ENCODE data around the gene MAGI3.

The MAGI3 gene

GRCh38 chr1:113543110-113543509 lies 152.8 kb downstream of the MAGI3 start:
- Histone ChIP-seq H3K9me3 (ENCODE audit: insufficient read depth, low read depth, low read length) (no peaks in the 10 kb centered on the region), H3K4me3 (ENCODE audit: low read length, poor library complexity, severe bottlenecking) (no peak overlapping the region), H3K4me1 (ENCODE audit: insufficient read depth, low read length, poor library complexity, severe bottlenecking) (no peaks in the 10 kb centered on the region), H3K79me2 (ENCODE audit: insufficient read depth, low read length) (no peaks in the 10 kb centered on the region), H4K20me1 (ENCODE audit: insufficient read depth, low read length, poor library complexity, severe bottlenecking) (no peaks in the 10 kb centered on the region), H3K4me2 (ENCODE audit: low read depth, low read length, poor library complexity, severe bottlenecking) (no peak overlapping the region), H2AFZ (ENCODE audit: low read length) (no peak overlapping the region), H3K9ac (ENCODE audit: low read depth, low read length, poor library complexity, severe bottlenecking) (no peak overlapping the region), H3K36me3 (ENCODE audit: insufficient read depth, low read length) (no peaks in the 10 kb centered on the region), H3K9me2 (replicated peaks; ENCODE audit: low read depth, low read length) (no peaks in the 10 kb centered on the region), H3K27me3 (ENCODE audit: insufficient read depth, low read length, poor library complexity, severe bottlenecking) (no peaks in the 10 kb centered on the region), H3F3A (ENCODE audit: low read depth) (no peaks in the 10 kb centered on the region)
- TF ChIP-seq CTCF (conservative IDR thresholded peaks at IDR 0.05; ENCODE audit: low read length) (no peak), EZH2phosphoT487 (IDR thresholded peaks at IDR 0.05; ENCODE audit: borderline replicate concordance) (no peak)

- TF ChIP-seq EZH2phosphoT487 (IDR thresholded peaks at IDR 0.05; ENCODE audit: borderline replicate concordance), result no peak
- no peak for TF ChIP-seq CTCF (conservative IDR thresholded peaks at IDR 0.05; ENCODE audit: low read length)
- Histone ChIP-seq H3K4me2 (ENCODE audit: low read depth, low read length, poor library complexity, severe bottlenecking) (no peak overlapping the region), H3K79me2 (ENCODE audit: insufficient read depth, low read length) (no peaks in the 10 kb centered on the region), H3K36me3 (ENCODE audit: insufficient read depth, low read length) (no peaks in the 10 kb centered on the region), H3K9me2 (replicated peaks; ENCODE audit: low read depth, low read length) (no peaks in the 10 kb centered on the region), H3F3A (ENCODE audit: low read depth) (no peaks in the 10 kb centered on the region), H3K4me1 (ENCODE audit: insufficient read depth, low read length, poor library complexity, severe bottlenecking) (no peaks in the 10 kb centered on the region), H3K27me3 (ENCODE audit: insufficient read depth, low read length, poor library complexity, severe bottlenecking) (no peaks in the 10 kb centered on the region), H2AFZ (ENCODE audit: low read length) (no peak overlapping the region), H3K9me3 (ENCODE audit: insufficient read depth, low read depth, low read length) (no peaks in the 10 kb centered on the region), H3K4me3 (ENCODE audit: low read length, poor library complexity, severe bottlenecking) (no peak overlapping the region), H4K20me1 (ENCODE audit: insufficient read depth, low read length, poor library complexity, severe bottlenecking) (no peaks in the 10 kb centered on the region), H3K9ac (ENCODE audit: low read depth, low read length, poor library complexity, severe bottlenecking) (no peak overlapping the region)
Measured at GRCh38 chr1:113545210-113545609, 154.9 kb downstream of the MAGI3 start.

- TF ChIP-seq EZH2phosphoT487 (IDR thresholded peaks at IDR 0.05; ENCODE audit: borderline replicate concordance) (no peak), CTCF (conservative IDR thresholded peaks at IDR 0.05; ENCODE audit: low read length) (no peak)
- H3K36me3 ChIP-seq (ENCODE audit: insufficient read depth, low read length), result no peaks in the 10 kb centered on the region
- H2AFZ ChIP-seq (ENCODE audit: low read length), result no peak overlapping the region
- H3K9me3 ChIP-seq (ENCODE audit: insufficient read depth, low read depth, low read length), result no peaks in the 10 kb centered on the region
- no peak overlapping the region for H3K4me3 ChIP-seq (ENCODE audit: low read length, poor library complexity, severe bottlenecking)
- no peaks in the 10 kb centered on the region for H4K20me1 ChIP-seq (ENCODE audit: insufficient read depth, low read length, poor library complexity, severe bottlenecking)
- no peak overlapping the region for H3K4me2 ChIP-seq (ENCODE audit: low read depth, low read length, poor library complexity, severe bottlenecking)
- H3K79me2 ChIP-seq (ENCODE audit: insufficient read depth, low read length), result no peaks in the 10 kb centered on the region
- H3K27me3 ChIP-seq (ENCODE audit: insufficient read depth, low read length, poor library complexity, severe bottlenecking), result no peaks in the 10 kb centered on the region
- H3K4me1 ChIP-seq (ENCODE audit: insufficient read depth, low read length, poor library complexity, severe bottlenecking), result no peaks in the 10 kb centered on the region
- H3K9ac ChIP-seq (ENCODE audit: low read depth, low read length, poor library complexity, severe bottlenecking), result no peak overlapping the region
- no peaks in the 10 kb centered on the region for H3K9me2 ChIP-seq (replicated peaks; ENCODE audit: low read depth, low read length)
- H3F3A ChIP-seq (ENCODE audit: low read depth), result no peaks in the 10 kb centered on the region
Measured at GRCh38 chr1:113545626-113546025, 155.3 kb downstream of the MAGI3 start.

All from Loucy (cell line).